Progenitor cell of endocrine pancreas (in vitro differentiated cells): ENCODE measurements around the gene CLDN3. TPM values are rescaled to one million over a fixed set of nuclear protein-coding genes. Genes with fewer than 3 reads are reported as not detected.

Experiments
- DNase-seq: peaks from one replicate; pipeline ENCODE4 v3.0.0; 2021; ENCODE audit warnings: low spot score; ENCODE audit not compliant: unreplicated experiment
- H3K27ac Mint-ChIP-seq: 2 replicates; pipeline ENCODE4 v1.8.0; 2021; ENCODE audit warnings: mild to moderate bottlenecking, moderate library complexity, mixed read lengths
- H3K27me3 Mint-ChIP-seq: 2 replicates; pipeline ENCODE4 v1.8.0; 2021; ENCODE audit warnings: mixed read lengths
- H3K36me3 Mint-ChIP-seq: 2 replicates; pipeline ENCODE4 v1.8.0; 2022; ENCODE audit warnings: mixed read lengths; ENCODE audit not compliant: insufficient read depth
- H3K4me1 Mint-ChIP-seq: 2 replicates; pipeline ENCODE4 v1.8.0; 2021; ENCODE audit warnings: low read depth, mixed read lengths
- H3K4me3 Mint-ChIP-seq: 2 replicates; pipeline ENCODE4 v1.8.0; 2021; ENCODE audit warnings: low read depth, mild to moderate bottlenecking, moderate library complexity, mixed read lengths
- H3K9me3 Mint-ChIP-seq: 2 replicates; pipeline ENCODE4 v1.8.0; 2021; ENCODE audit warnings: low read depth, mixed read lengths
- total RNA-seq: library from RNA; stranded (reverse); gene quantifications from 2 replicates; pipeline ENCODE4 v1.2.1, GENCODE V29; 2021
- TF ChIP-seq, protein P1 (sequence below): fragments of 200-600 bp; sonication (generic); IDR thresholded peaks from one replicate; pipeline ENCODE4 v1.5.0; 2021; ENCODE audit warnings: antibody characterized with exemption, mild to moderate bottlenecking; ENCODE audit not compliant: unreplicated experiment

Gene CLDN3
- total RNA-seq, 1 donor from 2014 or later, result 49.9 TPM

- H3K4me3 Mint-ChIP-seq, result peak overlapping the region; percentile 7
- H3K27me3 Mint-ChIP-seq, result no peaks in the 10 kb centered on the region
- TF ChIP-seq, protein P1, sequence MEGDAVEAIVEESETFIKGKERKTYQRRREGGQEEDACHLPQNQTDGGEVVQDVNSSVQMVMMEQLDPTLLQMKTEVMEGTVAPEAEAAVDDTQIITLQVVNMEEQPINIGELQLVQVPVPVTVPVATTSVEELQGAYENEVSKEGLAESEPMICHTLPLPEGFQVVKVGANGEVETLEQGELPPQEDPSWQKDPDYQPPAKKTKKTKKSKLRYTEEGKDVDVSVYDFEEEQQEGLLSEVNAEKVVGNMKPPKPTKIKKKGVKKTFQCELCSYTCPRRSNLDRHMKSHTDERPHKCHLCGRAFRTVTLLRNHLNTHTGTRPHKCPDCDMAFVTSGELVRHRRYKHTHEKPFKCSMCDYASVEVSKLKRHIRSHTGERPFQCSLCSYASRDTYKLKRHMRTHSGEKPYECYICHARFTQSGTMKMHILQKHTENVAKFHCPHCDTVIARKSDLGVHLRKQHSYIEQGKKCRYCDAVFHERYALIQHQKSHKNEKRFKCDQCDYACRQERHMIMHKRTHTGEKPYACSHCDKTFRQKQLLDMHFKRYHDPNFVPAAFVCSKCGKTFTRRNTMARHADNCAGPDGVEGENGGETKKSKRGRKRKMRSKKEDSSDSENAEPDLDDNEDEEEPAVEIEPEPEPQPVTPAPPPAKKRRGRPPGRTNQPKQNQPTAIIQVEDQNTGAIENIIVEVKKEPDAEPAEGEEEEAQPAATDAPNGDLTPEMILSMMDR, result no peak
- peaks cover 29% of the 10 kb centered on the region for H3K4me1 Mint-ChIP-seq
- H3K36me3 Mint-ChIP-seq, result peaks cover 4% of the 10 kb centered on the region
- no peak for DNase-seq
- H3K27ac Mint-ChIP-seq, result peak overlapping the region; percentile 93
- peaks cover 3% of the 10 kb centered on the region for H3K9me3 Mint-ChIP-seq
Measured at GRCh38 chr7:73749931-73750776, 19.9 kb downstream of the CLDN3 start.

- Mint-ChIP-seq H3K27ac (peak overlapping the region; percentile 95), H3K4me1 (peaks cover 53% of the 10 kb centered on the region), H3K9me3 (peaks cover 3% of the 10 kb centered on the region), H3K4me3 (no peak overlapping the region), H3K27me3 (no peaks in the 10 kb centered on the region), H3K36me3 (peaks cover 3% of the 10 kb centered on the region)
- DNase-seq, result no peak
- TF ChIP-seq, protein P1, result no peak
Measured at GRCh38 chr7:73746378-73746777, 23.7 kb downstream of the CLDN3 start.

GRCh38 chr7:73742753-73743641 is 27.1 kb downstream of the CLDN3 start:
- DNase-seq, result peak; percentile 98
- Mint-ChIP-seq H3K27me3 (no peaks in the 10 kb centered on the region), H3K9me3 (no peaks in the 10 kb centered on the region), H3K4me3 (peak overlapping the region; percentile 68), H3K4me1 (peaks cover 42% of the 10 kb centered on the region), H3K27ac (peak overlapping the region; percentile 100), H3K36me3 (no peaks in the 10 kb centered on the region)
- TF ChIP-seq, protein P1, result no peak

- H3K4me1 Mint-ChIP-seq, result peaks cover 46% of the 10 kb centered on the region
- DNase-seq, result peak; percentile 65
- TF ChIP-seq, protein P1, result peak; percentile 34
- H3K27me3 Mint-ChIP-seq, result no peaks in the 10 kb centered on the region
- H3K27ac Mint-ChIP-seq, result peak overlapping the region; percentile 100
- H3K4me3 Mint-ChIP-seq, result peak overlapping the region; percentile 68
- no peaks in the 10 kb centered on the region for H3K36me3 Mint-ChIP-seq
- H3K9me3 Mint-ChIP-seq, result no peaks in the 10 kb centered on the region
Measured at GRCh38 chr7:73742338-73742752, 27.7 kb downstream of the CLDN3 start.

DNA sequence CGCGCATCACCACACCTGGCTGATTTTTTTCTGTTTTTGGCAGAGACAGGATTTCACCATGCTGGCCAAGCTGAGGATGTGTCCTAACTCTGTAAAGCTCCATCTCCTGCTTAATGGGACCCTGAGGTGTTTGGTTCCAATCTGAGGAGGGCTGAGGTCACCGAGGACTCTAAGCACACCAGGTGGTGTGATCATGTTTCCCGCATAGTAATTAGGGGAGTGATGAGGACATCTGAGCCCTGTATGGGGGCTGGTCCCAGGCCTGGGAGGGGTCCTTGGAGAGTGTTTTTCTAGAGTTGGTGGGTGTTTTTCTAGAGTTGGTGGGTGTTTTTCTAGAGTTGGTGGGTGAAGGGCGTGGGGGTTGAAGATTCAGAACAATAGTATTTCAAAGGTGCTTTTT is 28.5 kb downstream of the CLDN3 start:
- Mint-ChIP-seq H3K9me3 (no peaks in the 10 kb centered on the region), H3K27me3 (no peaks in the 10 kb centered on the region), H3K27ac (peak overlapping the region; percentile 100), H3K4me1 (peaks cover 44% of the 10 kb centered on the region), H3K36me3 (peaks cover 2% of the 10 kb centered on the region), H3K4me3 (peak overlapping the region; percentile 29)
- TF ChIP-seq, protein P1, result no peak
- no peak for DNase-seq
